Stimulated activated CD4-positive, alpha-beta T cell treated with anti-CD3 and anti-CD28 coated beads, TNF-alpha, amount 100 ng/mL, for 48 hours (primary cell): Measurements from ENCODE around the gene TRPM5.
A peak's percentile ranks its signal among the peaks of the same experiment; 100 is the strongest.

Experiments used
- DNase-seq, 3 donors: peaks; one replicate each; pipeline ENCODE4 v3.0.0-alpha.2; 2020; ENCODE audit warnings: low read depth in 3 of 3

TRPM5 gene

GRCh38 chr11:2421996-2422395 lies 22.3 kb downstream of the TRPM5 start:
- no peak for DNase-seq

- DNase-seq, result no peak
Measured at GRCh38 chr11:2421226-2421994, 22.9 kb downstream of the TRPM5 start.

DNA sequence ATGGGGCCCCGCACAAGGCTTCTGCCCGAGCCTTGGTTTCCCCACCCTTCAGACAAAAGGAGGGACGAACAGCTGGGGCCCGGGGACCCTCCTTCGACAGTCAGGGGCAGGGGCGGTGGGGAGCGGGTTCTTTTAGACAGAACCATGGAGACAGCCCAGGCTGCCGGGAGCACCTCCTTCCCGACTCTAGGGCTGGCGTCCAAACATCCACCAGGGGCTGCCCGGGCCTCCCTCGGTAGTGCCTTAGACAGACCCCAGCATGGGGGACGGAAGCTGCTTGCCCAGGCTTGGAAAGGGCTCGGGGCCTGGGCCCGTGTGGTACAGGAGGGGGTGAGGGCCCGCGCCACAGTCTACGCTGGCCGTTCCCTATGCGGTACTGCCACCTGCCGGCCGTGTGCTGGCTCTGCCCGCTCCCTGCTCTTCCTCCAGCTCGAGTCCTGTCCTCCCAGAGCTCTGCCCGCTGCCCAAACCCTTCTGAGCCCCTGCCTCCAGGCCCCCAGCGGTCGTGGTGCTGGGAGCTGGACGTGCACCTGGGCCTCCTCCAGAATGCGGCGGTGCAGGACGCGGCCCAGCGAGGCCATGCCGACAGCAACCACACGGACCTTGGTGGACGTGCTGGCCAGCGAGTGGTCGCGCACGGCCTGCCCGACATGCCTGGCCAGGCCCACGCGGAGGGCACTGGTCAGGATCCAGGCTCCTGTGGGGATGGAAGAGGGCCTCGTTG lies 23.6 kb downstream of the TRPM5 start:
- peak in 2 of 3 donors; percentile 46 to 71 for DNase-seq

GRCh38 chr11:2419638-2420501 lies 24.4 kb downstream of the TRPM5 start:
- DNase-seq, result peak; percentile 32 to 57 (median 41)

DNA sequence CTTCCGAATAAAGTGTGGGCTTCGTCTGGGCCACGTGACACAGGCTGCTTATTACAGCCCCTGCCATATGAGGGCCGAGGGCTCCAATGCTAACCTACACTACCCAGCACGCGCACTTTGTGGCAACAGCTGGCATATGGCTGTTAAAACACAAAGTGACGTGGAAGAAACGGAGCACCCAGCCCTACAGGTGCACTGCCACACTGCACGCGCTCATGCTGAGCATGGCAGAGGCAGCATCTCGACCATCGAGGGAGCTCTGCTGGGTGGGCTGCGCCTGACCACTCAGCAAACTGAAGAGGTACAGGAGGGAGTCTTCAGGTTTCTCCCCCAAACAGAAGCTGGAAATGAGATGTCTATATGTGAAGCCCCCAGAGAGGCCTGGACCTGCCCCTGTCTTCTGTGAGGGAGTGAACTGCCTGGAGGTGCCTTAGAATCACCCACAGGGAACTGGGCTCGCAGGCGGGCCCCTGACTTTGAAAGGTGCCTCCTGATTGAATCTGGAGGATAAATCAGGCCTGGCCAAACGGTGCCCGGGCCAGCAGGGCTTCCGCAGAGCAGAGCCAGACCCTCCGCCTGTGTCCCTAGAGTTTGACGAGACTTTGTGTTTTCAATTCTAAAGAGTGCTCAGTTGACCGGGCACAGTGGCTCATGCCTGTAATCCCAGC lies 25.5 kb downstream of the TRPM5 start:
- DNase-seq, result no peak

GRCh38 chr11:2417856-2418692 lies 26.2 kb downstream of the TRPM5 start:
- no peak for DNase-seq

GRCh38 chr11:2416765-2417164 lies 27.5 kb downstream of the TRPM5 start:
- DNase-seq, result no peak

DNA sequence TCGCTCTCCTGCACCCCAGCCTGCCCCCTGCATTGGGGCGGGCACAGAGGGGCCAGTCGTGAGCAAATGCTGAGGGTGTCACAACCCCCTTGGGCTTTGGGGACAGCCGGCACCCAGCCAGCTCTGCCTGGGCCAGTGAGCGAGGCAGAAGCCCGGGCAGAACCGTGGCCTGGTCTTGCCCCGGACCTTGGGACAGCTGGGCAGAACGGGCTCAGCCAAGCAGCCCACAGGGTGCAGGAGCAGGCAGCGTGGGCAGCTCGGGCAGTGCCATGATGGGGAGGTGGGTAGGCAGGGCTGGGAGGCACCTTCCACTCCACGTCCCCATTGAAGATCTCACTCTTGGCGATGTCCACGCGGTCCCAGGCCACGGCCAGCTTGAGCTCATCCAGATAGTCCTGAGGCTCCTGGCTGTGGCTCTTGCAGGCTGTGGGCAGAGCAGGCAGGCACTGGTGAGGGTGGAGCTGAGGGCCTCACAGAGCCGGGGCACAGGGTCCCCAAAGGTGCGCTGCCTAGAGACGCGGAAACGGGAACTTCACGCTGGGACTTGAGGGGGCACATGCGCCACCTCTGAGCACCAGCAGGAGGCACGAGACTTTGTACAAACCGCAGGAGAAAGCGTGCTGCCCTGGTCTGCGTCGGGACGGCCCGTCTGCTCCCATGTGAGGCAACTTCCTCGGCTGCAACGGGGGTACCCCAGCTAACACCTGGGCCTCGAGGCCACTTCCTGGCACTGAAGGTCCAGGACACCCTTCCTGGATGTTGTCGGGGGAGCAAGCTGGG lies 28.5 kb downstream of the TRPM5 start:
- DNase-seq, result no peak

DNA sequence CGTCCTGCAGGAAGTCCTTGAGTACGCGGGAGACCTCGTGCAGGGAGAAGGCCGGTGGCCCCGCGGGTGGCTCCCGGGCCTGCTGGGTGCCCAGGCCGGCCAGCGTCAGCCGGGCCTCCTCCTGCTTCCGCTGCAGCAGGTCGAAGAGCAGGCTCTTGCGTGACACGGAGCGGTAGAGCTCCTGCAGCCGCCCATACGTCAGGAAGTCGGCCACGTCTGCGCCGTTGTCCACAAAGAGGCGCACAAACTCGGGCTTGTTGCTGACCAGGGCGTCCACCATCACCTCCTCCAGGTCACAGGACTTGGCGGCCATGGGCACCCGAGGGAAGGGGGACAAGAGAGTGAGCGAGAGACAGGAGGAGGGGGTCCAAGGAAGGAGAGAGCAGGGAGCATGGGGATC lies 29.1 kb downstream of the TRPM5 start:
- no peak for DNase-seq

DNA sequence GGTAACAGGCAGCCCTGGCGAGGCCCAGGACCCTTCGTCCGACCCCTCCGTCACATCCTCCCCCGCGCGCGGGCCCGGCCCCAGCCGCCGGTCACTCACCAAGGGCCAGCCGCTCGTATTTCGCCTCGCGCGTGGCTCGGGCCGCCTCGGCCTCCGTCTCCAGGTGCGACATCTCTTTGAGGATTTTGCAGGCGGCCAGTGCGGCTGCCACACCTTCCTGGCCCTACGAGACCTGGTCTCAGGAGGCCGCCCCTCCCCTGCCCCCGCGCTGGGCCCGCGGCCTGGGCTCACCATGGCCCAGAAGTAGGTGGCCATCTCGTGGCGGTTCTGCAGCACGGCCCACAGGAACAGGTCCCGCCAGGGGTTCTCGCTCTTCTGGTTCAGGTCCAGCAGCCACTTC lies 29.7 kb downstream of the TRPM5 start:
- no peak for DNase-seq

- DNase-seq, result no peak
Measured at GRCh38 chr11:2413742-2414579, 30.4 kb downstream of the TRPM5 start.

DNA sequence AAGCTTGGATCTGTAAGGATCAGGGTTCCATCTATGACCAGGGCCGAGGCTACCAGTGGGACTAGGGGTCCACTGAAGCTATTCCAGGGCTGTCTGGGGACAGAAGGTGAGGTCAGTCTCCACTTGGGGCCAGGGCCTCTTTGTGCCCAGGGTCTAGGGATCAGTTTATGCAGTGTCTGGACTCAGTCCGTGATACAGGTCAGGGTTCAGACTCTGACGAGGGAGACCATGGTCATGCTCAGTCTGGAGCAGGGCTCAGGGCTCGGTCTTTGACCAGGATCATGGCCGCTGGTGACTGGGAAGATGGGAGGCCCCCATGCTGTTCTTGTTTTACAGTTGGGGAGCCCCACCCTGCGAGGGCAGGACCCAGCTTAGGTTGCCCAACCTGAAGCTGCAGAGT lies 32.0 kb downstream of the TRPM5 start:
- DNase-seq, result no peak

GRCh38 chr11:2411446-2412305 lies 32.6 kb downstream of the TRPM5 start:
- no peak for DNase-seq

- no peak for DNase-seq
Measured at GRCh38 chr11:2410616-2411015, 33.7 kb downstream of the TRPM5 start.

- DNase-seq, result no peak
Measured at GRCh38 chr11:2409611-2410468, 34.5 kb downstream of the TRPM5 start.

- no peak for DNase-seq
Measured at GRCh38 chr11:2409126-2409525, 35.2 kb downstream of the TRPM5 start.

GRCh38 chr11:2408671-2409070 lies 35.6 kb downstream of the TRPM5 start:
- DNase-seq, result no peak
